Left forelimb (tissue), 1 donor: Measurements from ENCODE around the gene TMEM218.

Source experiments
- DNase-seq: peaks from one replicate; pipeline ENCODE4 v3.0.0-alpha.2; 2018; ENCODE audit warnings: low spot score

TMEM218 gene

DNA sequence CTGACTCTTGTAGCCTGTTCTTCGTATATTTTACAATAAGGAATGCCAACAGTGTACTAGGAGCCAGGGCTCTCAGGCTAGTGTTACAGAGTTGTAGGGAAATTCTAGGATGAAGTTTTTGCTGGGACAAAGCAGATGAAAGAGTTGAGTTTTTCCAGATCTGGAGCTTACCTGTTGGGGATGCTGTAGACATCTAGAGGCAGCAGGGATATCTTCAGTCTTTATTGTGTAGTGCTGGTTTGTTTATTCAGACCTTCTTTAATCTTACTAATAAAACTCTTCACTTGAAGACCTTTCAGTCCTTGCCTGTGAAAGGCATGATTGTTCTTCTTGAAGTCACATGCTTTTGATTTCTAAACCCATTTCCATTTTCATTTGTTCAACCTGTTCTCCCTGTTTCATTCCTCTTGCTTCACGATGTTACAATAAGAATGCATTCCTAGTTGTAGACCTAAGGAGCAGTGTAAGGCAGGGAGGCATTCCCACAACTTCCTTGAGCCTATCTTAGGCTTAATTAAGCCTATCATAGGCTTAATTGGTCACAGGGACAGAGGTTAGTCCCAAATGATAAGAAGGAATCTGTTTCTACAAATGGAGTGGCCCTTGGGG, 56.2 kb downstream of the TMEM218 start:
- no peak for DNase-seq

DNA sequence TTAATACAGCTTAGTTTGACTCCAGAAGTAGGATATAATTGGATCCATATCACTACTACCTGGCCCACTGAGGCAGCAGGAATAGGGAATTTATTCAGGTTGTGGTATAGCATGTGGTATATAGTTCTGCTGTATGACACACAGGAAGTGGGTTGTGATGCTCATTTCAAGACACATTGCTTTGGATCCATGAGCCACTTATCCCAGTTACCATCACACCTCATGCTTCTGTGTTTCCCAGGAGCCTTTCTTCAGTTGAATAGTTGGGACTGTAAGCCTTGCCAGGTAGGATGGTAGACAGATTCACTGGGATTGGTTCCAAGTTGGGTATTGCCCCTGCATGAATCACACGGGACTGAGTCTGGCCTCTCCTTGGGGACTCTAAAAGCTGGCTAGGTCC, 58.3 kb downstream of the TMEM218 start:
- DNase-seq = no peak

DNA sequence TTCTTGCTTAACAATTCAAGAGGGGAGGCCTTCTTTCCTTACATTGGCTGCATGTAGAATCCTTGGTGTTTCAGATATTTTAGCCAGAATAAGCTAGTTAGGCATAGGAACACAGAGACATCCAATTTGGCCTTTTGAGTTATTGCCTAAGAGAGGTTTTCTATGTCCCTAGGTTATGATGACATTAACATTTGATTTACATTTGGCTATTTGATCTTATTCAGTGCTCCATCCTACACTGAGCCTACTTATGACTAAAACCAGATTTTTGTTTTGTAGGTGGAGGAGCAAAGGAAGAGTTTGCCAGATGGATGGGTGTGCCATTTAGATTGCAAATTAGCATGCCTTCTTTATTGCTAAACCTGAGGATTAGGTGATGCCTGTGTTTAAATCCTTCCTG, 59.4 kb downstream of the TMEM218 start:
- DNase-seq = no peak

DNA sequence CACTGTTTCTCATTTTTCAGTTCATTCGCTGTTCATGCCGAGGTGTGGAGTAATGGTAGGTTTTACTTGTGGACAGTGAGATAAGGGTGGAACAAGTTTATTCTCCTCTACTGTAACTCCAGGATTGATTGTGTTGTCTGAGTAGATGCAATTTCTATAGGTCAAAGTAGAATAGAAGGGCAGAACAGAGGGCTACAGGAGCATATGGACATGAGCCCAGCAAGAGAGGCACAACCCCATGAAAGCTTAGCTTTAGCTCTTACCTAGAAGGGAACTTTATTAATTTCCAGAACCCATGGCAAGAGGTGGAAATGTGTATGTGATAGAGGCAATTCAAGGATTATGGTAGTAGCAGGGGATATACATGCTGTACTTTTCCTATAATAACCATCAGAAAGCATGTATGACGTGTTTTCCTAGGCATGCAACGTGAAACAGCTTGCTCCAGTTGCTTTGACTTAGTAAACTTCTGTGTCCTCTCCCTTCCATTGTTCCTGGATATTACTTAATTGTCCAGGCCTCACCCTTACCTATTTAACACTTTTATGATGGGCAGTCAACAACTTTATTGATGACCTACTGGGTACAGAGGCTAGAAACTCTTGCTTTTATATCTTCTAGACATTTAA, 62.1 kb downstream of the TMEM218 start:
- no peak for DNase-seq
